ENCODE data around the gene PIP5K1C. TPM values are rescaled to one million over a fixed set of nuclear protein-coding genes. Genes with fewer than 3 reads are reported as not detected.

Gene PIP5K1C
- polyA plus RNA-seq, 1 donor from 2014 or later, result 7.1 TPM

- Histone ChIP-seq H3K9me3 (ENCODE audit: low read length) (no peaks in the 10 kb centered on the region), H3K27ac (ENCODE audit: low read length) (no peak overlapping the region), H3K27me3 (ENCODE audit: insufficient read depth, low read depth, low read length) (no peaks in the 10 kb centered on the region), H3K4me2 (ENCODE audit: low read length) (no peak overlapping the region), H2AFZ (ENCODE audit: low read depth, low read length) (no peak overlapping the region), H3K9me2 (ENCODE audit: insufficient read depth, low read length) (no peaks in the 10 kb centered on the region), H3K9ac (ENCODE audit: low read length) (no peak overlapping the region), H3F3A (ENCODE audit: insufficient read depth, low read length, poor library complexity, severe bottlenecking) (no peaks in the 10 kb centered on the region), H3K36me3 (ENCODE audit: insufficient read depth, low read length) (no peaks in the 10 kb centered on the region), H3K79me2 (replicated peaks; ENCODE audit: insufficient read depth, low read length) (peaks cover 4% of the 10 kb centered on the region), H3K4me3 (ENCODE audit: low read length) (no peak overlapping the region), H4K20me1 (ENCODE audit: insufficient read depth) (no peaks in the 10 kb centered on the region)
- TF ChIP-seq CTCF (IDR thresholded peaks at IDR 0.05; ENCODE audit: poor library complexity, severe bottlenecking) (no peak), MXI1 (conservative IDR thresholded peaks at IDR 0.05; ENCODE audit: poor library complexity, severe bottlenecking) (no peak), RAD21 (conservative IDR thresholded peaks at IDR 0.05) (no peak), SMC3 (conservative IDR thresholded peaks at IDR 0.05; ENCODE audit: poor library complexity) (no peak), EP300 (conservative IDR thresholded peaks at IDR 0.05; ENCODE audit: poor library complexity, severe bottlenecking) (no peak), REST (IDR thresholded peaks at IDR 0.05; ENCODE audit: borderline replicate concordance) (no peak), POLR2AphosphoS5 (IDR thresholded peaks at IDR 0.05) (no peak), EZH2 (IDR thresholded peaks at IDR 0.05; ENCODE audit: borderline replicate concordance, insufficient read depth, low read length, poor library complexity, severe bottlenecking) (no peak), TAF1 (IDR thresholded peaks at IDR 0.05; ENCODE audit: low read depth) (no peak)
Observed at GRCh38 chr19:3672575-3672948, 27.7 kb downstream of the PIP5K1C start.

DNA sequence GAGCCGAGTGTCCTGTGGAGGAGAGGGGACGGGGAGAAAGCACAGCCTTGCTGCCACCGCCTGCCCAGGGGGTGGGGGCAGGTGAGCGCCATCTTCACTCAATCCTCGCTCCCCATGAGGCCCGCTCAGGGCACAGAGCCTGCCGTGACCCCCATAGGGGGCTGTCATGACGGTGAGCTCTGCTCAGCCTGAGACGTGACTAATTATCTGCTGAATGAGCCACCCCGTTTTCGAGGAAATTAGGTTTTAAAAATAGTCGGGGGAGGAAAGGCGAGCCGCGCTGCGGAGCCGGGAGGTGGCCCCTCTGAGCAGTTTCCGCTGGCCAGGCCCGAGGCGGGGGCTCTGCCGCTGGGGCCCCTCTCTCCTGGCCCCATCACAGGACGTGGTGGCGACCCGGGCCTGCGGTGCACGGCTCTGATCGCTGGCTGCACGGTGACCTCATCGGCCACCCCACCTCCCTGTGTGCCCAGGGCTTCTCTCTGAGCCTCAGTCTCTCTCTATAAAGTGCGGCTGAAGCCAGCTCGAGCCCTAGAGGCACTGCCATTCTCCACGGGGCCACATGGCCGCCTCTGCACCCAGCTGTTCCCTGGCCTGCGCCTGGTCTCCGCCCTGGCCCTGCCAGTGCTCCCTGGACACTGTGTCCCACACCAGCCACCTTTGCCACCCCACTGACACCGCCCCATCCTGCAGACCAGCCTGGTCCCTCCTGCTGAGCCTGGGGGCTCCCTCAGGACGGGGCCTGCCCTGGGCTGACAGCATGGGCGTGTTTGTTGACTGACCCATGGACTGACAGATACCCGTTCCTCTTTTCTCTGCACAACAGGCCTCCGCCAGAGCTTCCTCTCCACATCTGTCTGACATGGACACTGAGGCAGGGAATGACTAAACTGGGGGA is 28.3 kb downstream of the PIP5K1C start:
- Histone ChIP-seq H3K36me3 (ENCODE audit: insufficient read depth, low read length) (no peaks in the 10 kb centered on the region), H3K9ac (ENCODE audit: low read length) (peak overlapping the region; percentile 42), H3F3A (ENCODE audit: insufficient read depth, low read length, poor library complexity, severe bottlenecking) (no peaks in the 10 kb centered on the region), H3K79me2 (replicated peaks; ENCODE audit: insufficient read depth, low read length) (peaks cover 4% of the 10 kb centered on the region), H3K27ac (ENCODE audit: low read length) (peak overlapping the region; percentile 20), H2AFZ (ENCODE audit: low read depth, low read length) (no peak overlapping the region), H3K9me3 (ENCODE audit: low read length) (no peaks in the 10 kb centered on the region), H3K4me3 (ENCODE audit: low read length) (peak overlapping the region; percentile 37), H3K27me3 (ENCODE audit: insufficient read depth, low read depth, low read length) (no peaks in the 10 kb centered on the region), H4K20me1 (ENCODE audit: insufficient read depth) (no peaks in the 10 kb centered on the region), H3K9me2 (ENCODE audit: insufficient read depth, low read length) (no peaks in the 10 kb centered on the region), H3K4me2 (ENCODE audit: low read length) (no peak overlapping the region)
- TF ChIP-seq POLR2AphosphoS5 (IDR thresholded peaks at IDR 0.05) (no peak), REST (IDR thresholded peaks at IDR 0.05; ENCODE audit: borderline replicate concordance) (no peak), EZH2 (IDR thresholded peaks at IDR 0.05; ENCODE audit: borderline replicate concordance, insufficient read depth, low read length, poor library complexity, severe bottlenecking) (no peak), RAD21 (conservative IDR thresholded peaks at IDR 0.05) (no peak), MXI1 (conservative IDR thresholded peaks at IDR 0.05; ENCODE audit: poor library complexity, severe bottlenecking) (no peak), CTCF (IDR thresholded peaks at IDR 0.05; ENCODE audit: poor library complexity, severe bottlenecking) (no peak), EP300 (conservative IDR thresholded peaks at IDR 0.05; ENCODE audit: poor library complexity, severe bottlenecking) (no peak), TAF1 (IDR thresholded peaks at IDR 0.05; ENCODE audit: low read depth) (no peak), SMC3 (conservative IDR thresholded peaks at IDR 0.05; ENCODE audit: poor library complexity) (no peak)
